HL-60 (cell line): ENCODE data around the gene CDHR3.

Experiments used
- DNase-seq, 2 experiments: peaks; one replicate each; pipeline ENCODE4 v3.0.0-alpha.2; 2010 to 2020; ENCODE audit warnings: low read depth in 1 of 2, low spot score in 1 of 2
- H3K27ac ChIP-seq: fragments of 250-450 bp; sonication (Bioruptor Pico); replicated peaks from 2 replicates; pipeline ENCODE4 v1.5.1; 2020; ENCODE audit warnings: mild to moderate bottlenecking, moderate library complexity
- H3K27me3 ChIP-seq: fragments of 250-450 bp; sonication (Bioruptor Pico); 2 replicates; pipeline ENCODE4 v1.5.1; 2021; ENCODE audit warnings: mild to moderate bottlenecking, moderate library complexity; ENCODE audit not compliant: insufficient read depth, poor library complexity, severe bottlenecking
- H3K4me3 ChIP-seq: replicated peaks from 2 replicates; pipeline ENCODE4 v1.5.1; 2011; ENCODE audit warnings: mild to moderate bottlenecking, control low read depth, low read length; ENCODE audit not compliant: insufficient read depth
- GABPA ChIP-seq: IDR thresholded peaks from 2 replicates; pipeline ENCODE4 v1.6.1; 2012; ENCODE audit warnings: low read depth
- POLR2AphosphoS5 ChIP-seq: IDR thresholded peaks from 2 replicates; pipeline ENCODE4 v1.6.1; 2012; ENCODE audit warnings: low read depth
- SPI1 ChIP-seq: IDR thresholded peaks from 2 replicates; pipeline ENCODE4 v1.6.1; 2012; ENCODE audit warnings: low read depth, mild to moderate bottlenecking, borderline replicate concordance
- TF ChIP-seq, protein P1 (sequence below): IDR thresholded peaks from 2 replicates; pipeline ENCODE4 v1.6.1; 2012; ENCODE audit warnings: low read depth; ENCODE audit not compliant: insufficient replicate concordance
- TF ChIP-seq, protein P2 (sequence below): IDR thresholded peaks from one replicate; pipeline ENCODE4 v1.5.1; 2011; ENCODE audit warnings: low read length, control low read depth, inconsistent platforms; ENCODE audit not compliant: insufficient read depth

CDHR3 gene

DNA sequence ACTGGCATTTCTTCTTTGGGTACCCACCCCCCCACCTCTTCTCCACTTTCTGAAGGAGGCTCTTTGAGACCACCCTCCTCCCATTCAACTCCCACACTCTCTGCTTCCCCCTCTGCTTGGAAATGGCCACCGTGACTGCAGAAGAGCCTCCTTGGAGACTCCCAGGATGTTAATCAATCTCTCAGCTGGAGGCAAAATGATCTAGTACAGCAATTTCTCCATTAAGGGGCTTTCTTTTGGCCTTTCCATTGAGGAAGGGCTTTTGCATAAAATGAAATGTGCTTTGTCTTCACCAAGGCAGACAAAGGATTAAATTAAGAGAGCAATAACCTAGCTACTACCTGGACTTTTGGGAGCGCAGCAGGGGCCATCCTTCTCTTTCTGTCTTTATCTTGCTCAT is 26.1 kb downstream of the CDHR3 start:
- Histone ChIP-seq H3K4me3 (no peak overlapping the region), H3K27ac (no peak overlapping the region), H3K27me3 (peaks cover 40% of the 10 kb centered on the region)
- no peak for DNase-seq
- TF ChIP-seq POLR2AphosphoS5: no peak
- TF ChIP-seq, protein P1, sequence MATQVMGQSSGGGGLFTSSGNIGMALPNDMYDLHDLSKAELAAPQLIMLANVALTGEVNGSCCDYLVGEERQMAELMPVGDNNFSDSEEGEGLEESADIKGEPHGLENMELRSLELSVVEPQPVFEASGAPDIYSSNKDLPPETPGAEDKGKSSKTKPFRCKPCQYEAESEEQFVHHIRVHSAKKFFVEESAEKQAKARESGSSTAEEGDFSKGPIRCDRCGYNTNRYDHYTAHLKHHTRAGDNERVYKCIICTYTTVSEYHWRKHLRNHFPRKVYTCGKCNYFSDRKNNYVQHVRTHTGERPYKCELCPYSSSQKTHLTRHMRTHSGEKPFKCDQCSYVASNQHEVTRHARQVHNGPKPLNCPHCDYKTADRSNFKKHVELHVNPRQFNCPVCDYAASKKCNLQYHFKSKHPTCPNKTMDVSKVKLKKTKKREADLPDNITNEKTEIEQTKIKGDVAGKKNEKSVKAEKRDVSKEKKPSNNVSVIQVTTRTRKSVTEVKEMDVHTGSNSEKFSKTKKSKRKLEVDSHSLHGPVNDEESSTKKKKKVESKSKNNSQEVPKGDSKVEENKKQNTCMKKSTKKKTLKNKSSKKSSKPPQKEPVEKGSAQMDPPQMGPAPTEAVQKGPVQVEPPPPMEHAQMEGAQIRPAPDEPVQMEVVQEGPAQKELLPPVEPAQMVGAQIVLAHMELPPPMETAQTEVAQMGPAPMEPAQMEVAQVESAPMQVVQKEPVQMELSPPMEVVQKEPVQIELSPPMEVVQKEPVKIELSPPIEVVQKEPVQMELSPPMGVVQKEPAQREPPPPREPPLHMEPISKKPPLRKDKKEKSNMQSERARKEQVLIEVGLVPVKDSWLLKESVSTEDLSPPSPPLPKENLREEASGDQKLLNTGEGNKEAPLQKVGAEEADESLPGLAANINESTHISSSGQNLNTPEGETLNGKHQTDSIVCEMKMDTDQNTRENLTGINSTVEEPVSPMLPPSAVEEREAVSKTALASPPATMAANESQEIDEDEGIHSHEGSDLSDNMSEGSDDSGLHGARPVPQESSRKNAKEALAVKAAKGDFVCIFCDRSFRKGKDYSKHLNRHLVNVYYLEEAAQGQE: no peak
- TF ChIP-seq, protein P2, sequence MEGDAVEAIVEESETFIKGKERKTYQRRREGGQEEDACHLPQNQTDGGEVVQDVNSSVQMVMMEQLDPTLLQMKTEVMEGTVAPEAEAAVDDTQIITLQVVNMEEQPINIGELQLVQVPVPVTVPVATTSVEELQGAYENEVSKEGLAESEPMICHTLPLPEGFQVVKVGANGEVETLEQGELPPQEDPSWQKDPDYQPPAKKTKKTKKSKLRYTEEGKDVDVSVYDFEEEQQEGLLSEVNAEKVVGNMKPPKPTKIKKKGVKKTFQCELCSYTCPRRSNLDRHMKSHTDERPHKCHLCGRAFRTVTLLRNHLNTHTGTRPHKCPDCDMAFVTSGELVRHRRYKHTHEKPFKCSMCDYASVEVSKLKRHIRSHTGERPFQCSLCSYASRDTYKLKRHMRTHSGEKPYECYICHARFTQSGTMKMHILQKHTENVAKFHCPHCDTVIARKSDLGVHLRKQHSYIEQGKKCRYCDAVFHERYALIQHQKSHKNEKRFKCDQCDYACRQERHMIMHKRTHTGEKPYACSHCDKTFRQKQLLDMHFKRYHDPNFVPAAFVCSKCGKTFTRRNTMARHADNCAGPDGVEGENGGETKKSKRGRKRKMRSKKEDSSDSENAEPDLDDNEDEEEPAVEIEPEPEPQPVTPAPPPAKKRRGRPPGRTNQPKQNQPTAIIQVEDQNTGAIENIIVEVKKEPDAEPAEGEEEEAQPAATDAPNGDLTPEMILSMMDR: no peak
- no peak for TF ChIP-seq GABPA
- TF ChIP-seq SPI1: no peak

DNA sequence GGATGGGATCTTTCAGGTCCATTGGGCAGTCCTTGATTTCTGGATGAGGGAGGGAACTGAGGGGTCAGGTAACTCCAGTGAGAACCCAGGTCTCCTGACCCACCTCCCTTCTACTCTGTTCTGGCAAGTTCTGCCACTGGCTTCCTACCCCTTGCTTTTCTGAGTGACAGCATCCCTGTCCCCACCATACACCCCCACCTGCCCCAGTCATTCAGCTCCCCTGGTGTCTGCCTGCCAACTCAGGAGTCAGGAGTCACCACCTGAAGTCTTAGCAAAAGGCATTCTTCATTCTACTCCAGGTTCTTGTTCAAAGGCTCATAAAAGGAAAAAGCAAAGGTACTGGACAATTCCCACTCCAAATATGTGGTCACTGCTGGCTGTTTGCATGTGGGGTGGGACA is 26.6 kb downstream of the CDHR3 start:
- TF ChIP-seq GABPA (no peak), SPI1 (no peak), POLR2AphosphoS5 (no peak)
- TF ChIP-seq, protein P1: no peak
- TF ChIP-seq, protein P2: no peak
- no peak for DNase-seq
- Histone ChIP-seq H3K27ac (no peak overlapping the region), H3K4me3 (no peak overlapping the region), H3K27me3 (peaks cover 36% of the 10 kb centered on the region)

GRCh38 chr7:105990141-105990540 is 27.1 kb downstream of the CDHR3 start:
- no peak for DNase-seq
- Histone ChIP-seq H3K27me3 (peaks cover 36% of the 10 kb centered on the region), H3K27ac (no peak overlapping the region), H3K4me3 (no peak overlapping the region)
- TF ChIP-seq POLR2AphosphoS5 (no peak), SPI1 (no peak), GABPA (no peak)
- TF ChIP-seq, protein P1: no peak
- TF ChIP-seq, protein P2: no peak
